H1 (cell line): Measurements from ENCODE around the gene ZCCHC3. TPM values are rescaled to one million over a fixed set of nuclear protein-coding genes. Genes with fewer than 3 reads are reported as not detected.

Experiments used
- ASH2L ChIP-seq: fragments of 200-600, 300-600 bp; sonication (generic); IDR thresholded peaks from one replicate; pipeline ENCODE4 v1.7.1; 2017; ENCODE audit warnings: low read length
- BACH1 ChIP-seq: IDR thresholded peaks from 2 replicates; pipeline ENCODE4 v1.6.1; 2012; ENCODE audit warnings: low read length, improper control_type of control experiment
- FOSL1 ChIP-seq: IDR thresholded peaks from 2 replicates; pipeline ENCODE4 v1.6.1; 2011; ENCODE audit warnings: mild to moderate bottlenecking, low read depth, low read length, moderate library complexity; ENCODE audit not compliant: insufficient read depth
- JUND ChIP-seq: IDR thresholded peaks from 2 replicates; pipeline ENCODE4 v1.6.1; 2011; ENCODE audit warnings: mild to moderate bottlenecking, improper control_type of control experiment, low read length
- KDM1A ChIP-seq: fragments of 200-600, 300-600 bp; sonication (generic); IDR thresholded peaks from 2 replicates; pipeline ENCODE4 v1.7.1; 2016; ENCODE audit warnings: mild to moderate bottlenecking, low read length, borderline replicate concordance
- NRF1 ChIP-seq: IDR thresholded peaks from 2 replicates; pipeline ENCODE4 v1.6.1; 2011; ENCODE audit warnings: mild to moderate bottlenecking, low read depth, low read length, improper control_type of control experiment
- POLR2A ChIP-seq, 2 experiments: IDR thresholded peaks; 1 replicate in 1 of 2; 2 replicates in 1 of 2; pipeline ENCODE4 v1.6.1; 2011; ENCODE audit warnings: low read depth in 2 of 2, low read length in 2 of 2, mild to moderate bottlenecking in 2 of 2; ENCODE audit errors: control extremely low read depth in 1 of 2
- ZNF274 ChIP-seq: IDR thresholded peaks from 2 replicates; pipeline ENCODE4 v1.7.0; 2012; ENCODE audit warnings: low read length, borderline replicate concordance; ENCODE audit errors: extremely low read depth
- polyA plus RNA-seq, 7 experiments: library from polyadenylated mRNA; depleted of rRNA in 3 of 7; stranded (reverse) in 5 of 7; unstranded in 2 of 7; fragments of >200 nt in 5 of 7; fragments of 200-250 nt in 2 of 7; gene quantifications; 1 replicate in 5 of 7; 2 replicates in 1 of 7; 4 replicates in 1 of 7; pipeline versions ENCODE4 v1.2.1 to v1.2.3, GENCODE V29; 2011 to 2013; ENCODE audit warnings: missing spikeins in 2 of 7, mixed read lengths in 2 of 7
- total RNA-seq: library from RNA; stranded (reverse); fragmentation: NEBNext Ultra II Directional; extraction: Animal tissue kit (Norgen Biotek cat#: 25700); gene quantifications from 2 replicates; pipeline ENCODE4 v1.2.1, GENCODE V29; 2021

Gene ZCCHC3
- total and polyA plus RNA-seq, 2 of the 8 experiments (the other 6 are each of a cell fraction or from before 2014, with no cell fraction given): 33.7 to 52.4 TPM

DNA sequence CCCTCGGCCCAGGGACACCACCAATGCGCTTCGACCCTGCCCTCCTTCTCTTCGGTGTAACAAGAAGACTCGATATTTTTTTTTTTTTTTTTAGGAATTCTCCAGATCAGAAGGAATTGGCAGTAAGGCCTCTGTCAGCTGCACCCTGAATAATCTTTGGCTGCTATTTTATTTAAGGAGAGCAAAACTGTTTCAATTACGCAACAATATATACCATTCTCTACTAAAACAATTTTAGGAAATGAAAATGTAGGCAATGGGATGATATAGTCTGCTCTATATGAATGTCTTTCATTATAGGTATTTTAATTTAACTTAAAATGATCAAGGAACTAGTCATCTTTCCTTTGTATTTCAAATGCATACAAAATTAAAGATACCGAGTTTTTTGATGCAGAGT, 13.3 kb downstream of the ZCCHC3 start (continued):
- no peak for TF ChIP-seq NRF1
- no peak for TF ChIP-seq FOSL1
- no peak for TF ChIP-seq KDM1A
- TF ChIP-seq ZNF274: no peak
- TF ChIP-seq ASH2L: no peak
- TF ChIP-seq POLR2A (IDR thresholded peaks at IDR 0.05; ENCODE audit: control extremely low read depth in 1 of 2, low read depth in 2 of 2, low read length in 2 of 2): no peak
- no peak for TF ChIP-seq JUND
- no peak for TF ChIP-seq BACH1
